Heart left ventricle (tissue), 16 donors: ENCODE measurements around the gene OGFOD3. TPM values are rescaled to one million over a fixed set of nuclear protein-coding genes. Genes with fewer than 3 reads are reported as not detected.

Source experiments
- ATAC-seq, 4 donors: fragments of 200-7000 bp; cut with Tn5 transposase; one replicate each; pipeline ENCODE4 v1.9.1; 2020 to 2022; ENCODE audit warnings: moderate library complexity in 4 of 4, mild to moderate bottlenecking in 3 of 4, moderate number of reproducible peaks in 1 of 4
- DNase-seq, 5 donors: peaks; one replicate each; pipeline ENCODE4 v3.0.0-alpha.2; 2020
- H3K27ac ChIP-seq, 12 donors: fragments of 200-600 bp; sonication (generic) in 4 of 12; one replicate each; pipeline versions ENCODE4 v1.5.0 to v1.8.0; 2016 to 2022; ENCODE audit warnings: mild to moderate bottlenecking in 2 of 12
- H3K27me3 ChIP-seq, 9 donors: fragments of 200-600 bp; sonication (generic) in 2 of 9; one replicate each; pipeline versions ENCODE4 v1.5.1 to v1.8.0; 2016 to 2022; ENCODE audit warnings: mild to moderate bottlenecking in 3 of 9
- H3K36me3 ChIP-seq, 9 donors: fragments of 200-600 bp; sonication (generic) in 2 of 9; one replicate each; pipeline versions ENCODE4 v1.5.0 to v1.8.0; 2018 to 2022; ENCODE audit warnings: mild to moderate bottlenecking in 2 of 9
- H3K4me1 ChIP-seq, 12 donors: fragments of 200-600 bp; sonication (generic) in 4 of 12; one replicate each; pipeline versions ENCODE4 v1.5.0 to v1.8.0; 2016 to 2022; ENCODE audit warnings: mild to moderate bottlenecking in 3 of 12
- H3K4me3 ChIP-seq, 12 donors: fragments of 200-600 bp; sonication (generic) in 4 of 12; one replicate each; pipeline versions ENCODE4 v1.5.0 to v1.8.0; 2017 to 2022; ENCODE audit warnings: mild to moderate bottlenecking in 9 of 12, moderate library complexity in 4 of 12
- H3K9me3 ChIP-seq, 12 donors: fragments of 200-600 bp; sonication (generic) in 4 of 12; one replicate each; pipeline versions ENCODE4 v1.5.0 to v1.8.0; 2016 to 2022; ENCODE audit warnings: mild to moderate bottlenecking in 1 of 12
- CTCF ChIP-seq, 12 donors: fragments of 200-600 bp; sonication (generic) in 4 of 12; IDR thresholded peaks; one replicate each; pipeline versions ENCODE4 v1.5.0 to v1.8.0; 2018 to 2022; ENCODE audit warnings: antibody characterized with exemption in 12 of 12, mild to moderate bottlenecking in 5 of 12
- POLR2A ChIP-seq, 2 donors: fragments of 450-650 bp; IDR thresholded peaks; one replicate each; pipeline ENCODE4 v1.6.1; 2017; ENCODE audit warnings: antibody characterized with exemption in 2 of 2, mild to moderate bottlenecking in 2 of 2, moderate library complexity in 2 of 2
- WGBS, 4 donors: extraction: QIAGEN DNeasy Blood & Tissue Kit in 2 of 4; methylation state at CpG; one replicate each; pipeline versions ENCODE4 v1.1.5 to v1.1.7; 2013 to 2018; 5-methylcytosine and 5-hydroxymethylcytosine counted together
- intact Hi-C, 10 donors: fragments of 100-400 bp; cut with DNase I; formaldehyde crosslinking; loops; one replicate each; pipeline versions ENCODE4 v1.11.1 to v1.14.2; 2022
- polyA plus RNA-seq, 2 donors: library from polyadenylated mRNA; stranded (reverse); fragments of 200-250 nt; gene quantifications; one replicate each; pipeline ENCODE4 v1.2.3, GENCODE V29; 2013
- total RNA-seq, 9 donors: library from RNA; depleted of rRNA in 2 of 9; stranded (reverse); fragments of >200 nt in 2 of 9; fragmentation: NEBNext Ultra II Directional in 3 of 9; extraction: Animal tissue kit (Norgen Biotek cat#: 25700) in 3 of 9; gene quantifications; one replicate each; pipeline versions ENCODE4 v1.1.0 to v1.2.4, GENCODE V29; 2016 to 2023
- donor health status: ischemic (EF 13 %, LVEDD 7.1; RV severe dilation, severe dysfunction).
- donor health status: healthy with polysubstance abuse.
- donor health status: DM: no; HTN: yes; CAD: no.
- donor health status: DM: no; HTN: no; CAD: no.
- donor health status: ischemic (EF 25% LVEDD 6.9; RV normal size, moderate dysfunction).
- donor health status: ischemic (EF 25% LVEDD 5.7; RV mildly dilated, moderate dysfunction).
- donor health status: healthy.
- donor health status: DM: yes; HTN: yes; CAD: no.
- donor health status: ischemic (EF 35%, LVEDD 5.7; RV mildly dilated, moderate dysfunction).
- donor health status: nonischemic (EF 11% LVEDD 7.7; RV severe dilation, severe dysfunction).
- donor health status: DM: yes; HTN: yes; CAD: no.
- donor health status: PGD.
- donor health status: ischemic (EF 29% LVEDD 5.4; RV normal size, mild dysfunction).
- donor health status: nonischemic (EF 23%, LVEDD 6.1; RV moderate dilation, normal function).

OGFOD3 gene
- total and polyA plus RNA-seq, 11 donors: 22.6 to 38.5 (median 29.3) TPM

- H3K27me3 ChIP-seq: no peaks in the 10 kb centered on the region
- peak in 2 of 4 donors; percentile 3 to 5 for ATAC-seq
- peaks cover 0 to 57% (median 22%) of the 10 kb centered on the region in 9 donors for H3K36me3 ChIP-seq
- H3K27ac ChIP-seq: peak overlapping the region in 3 of 12 donors; percentile 10 to 69 (median 34)
- H3K4me3 ChIP-seq: no peak overlapping the region
- intact Hi-C loops: no loop called here
- DNase-seq: no peak
- H3K4me1 ChIP-seq: peaks cover 0 to 26% (median 3%) of the 10 kb centered on the region in 12 donors
- TF ChIP-seq POLR2A (IDR thresholded peaks at IDR 0.05): no peak
- TF ChIP-seq CTCF (IDR thresholded peaks at IDR 0.05): no peak
- WGBS, 4 donors: 81 to 88% (median 81%) methylated on average over 22 of the region's 22 CpGs
- H3K9me3 ChIP-seq: no peaks in the 10 kb centered on the region
Observed at GRCh38 chr17:82440469-82440981, 22.1 kb upstream of the OGFOD3 start.

- no peak for DNase-seq
- intact Hi-C loops: no loop called here
- Histone ChIP-seq H3K9me3 (no peaks in the 10 kb centered on the region), H3K27me3 (no peaks in the 10 kb centered on the region), H3K4me1 (peaks cover 0 to 19% (median 0%) of the 10 kb centered on the region in 12 donors), H3K4me3 (no peak overlapping the region), H3K36me3 (peaks cover 0 to 61% (median 22%) of the 10 kb centered on the region in 9 donors), H3K27ac (peak overlapping the region in 1 of 12 donors; percentile 69)
- 93 to 96% (median 94%) methylated on average over 33 to 34 of the region's 34 CpGs for WGBS, 4 donors
- no peak for TF ChIP-seq POLR2A (IDR thresholded peaks at IDR 0.05)
- no peak for TF ChIP-seq CTCF (IDR thresholded peaks at IDR 0.05)
- ATAC-seq: no peak
Observed at GRCh38 chr17:82439829-82440365, 21.5 kb upstream of the OGFOD3 start.

- TF ChIP-seq CTCF (IDR thresholded peaks at IDR 0.05): no peak
- TF ChIP-seq POLR2A (IDR thresholded peaks at IDR 0.05): no peak
- H3K36me3 ChIP-seq: peaks cover 0 to 58% (median 22%) of the 10 kb centered on the region in 9 donors
- no peak overlapping the region for H3K4me3 ChIP-seq
- H3K27ac ChIP-seq: no peak overlapping the region
- 87 to 92% (median 91%) methylated on average over 16 to 29 of the region's 29 CpGs for WGBS, 4 donors
- intact Hi-C loops: no loop called here
- peaks cover 0 to 23% (median 0%) of the 10 kb centered on the region in 12 donors for H3K4me1 ChIP-seq
- H3K9me3 ChIP-seq: no peaks in the 10 kb centered on the region
- DNase-seq: no peak
- no peak for ATAC-seq
- no peaks in the 10 kb centered on the region for H3K27me3 ChIP-seq
Observed at GRCh38 chr17:82439194-82439828, 20.9 kb upstream of the OGFOD3 start.

GRCh38 chr17:82438401-82439193 is 20.2 kb upstream of the OGFOD3 start:
- ATAC-seq (no peak), DNase-seq (no peak)
- TF ChIP-seq POLR2A (IDR thresholded peaks at IDR 0.05) (no peak), CTCF (IDR thresholded peaks at IDR 0.05) (no peak)
- intact Hi-C loops: no loop called here
- H3K4me3 ChIP-seq: no peak overlapping the region
- H3K9me3 ChIP-seq: no peaks in the 10 kb centered on the region
- H3K36me3 ChIP-seq: peaks cover 0 to 53% (median 22%) of the 10 kb centered on the region in 9 donors
- no peak overlapping the region for H3K27ac ChIP-seq
- WGBS, 4 donors: 80 to 89% (median 88%) methylated on average over 20 to 26 of the region's 26 CpGs
- peaks cover 0 to 28% (median 0%) of the 10 kb centered on the region in 12 donors for H3K4me1 ChIP-seq
- H3K27me3 ChIP-seq: no peaks in the 10 kb centered on the region
